ENCODE results near the gene ANO8. TPM values are rescaled to one million over a fixed set of nuclear protein-coding genes. Genes with fewer than 3 reads are reported as not detected.
A peak's percentile ranks its signal among the peaks of the same experiment; 100 is the strongest.

The ANO8 gene
- total RNA-seq, 2 experiments from 2014 or later = 19.5 to 23.1 TPM

GRCh38 chr19:17339088-17339741 lies 4.6 kb upstream of the ANO8 start:
- ATAC-seq (ENCODE audit: low read depth) = no peak
- no peak for DNase-seq
- POLR2A ChIA-PET = interaction anchor here (1.6 kb wide), 1 partner anchor 57 kb away, joined by 3 read pairs; the partner anchor contains the start of gene ANKLE1
- Mint-ChIP-seq H3K4me3 (peak overlapping the region; percentile 91), H3K4me1 (peaks cover 19% of the 10 kb centered on the region), H3K9me3 (no peaks in the 10 kb centered on the region), H3K36me3 (no peaks in the 10 kb centered on the region), H3K27me3 (no peaks in the 10 kb centered on the region), H3K27ac (no peak overlapping the region)

- DNase-seq (no peak), ATAC-seq (ENCODE audit: low read depth) (no peak)
Measured at GRCh38 chr19:17338433-17339078, 3.9 kb upstream of the ANO8 start.

GRCh38 chr19:17337675-17338432 lies 3.2 kb upstream of the ANO8 start:
- POLR2A ChIA-PET = interaction anchor here (0.6 to 1.6 kb wide), 5 partner anchors 10 to 173 kb away, joined by 3 to 6 read pairs (median 4); partner anchors contain the start of genes ANKLE1 and DDA1
- peaks cover 2% of the 10 kb centered on the region for H3K36me3 Mint-ChIP-seq
- H3K4me3 Mint-ChIP-seq = peak overlapping the region; percentile 91
- ATAC-seq (ENCODE audit: low read depth) = no peak
- H3K4me1 Mint-ChIP-seq = peaks cover 24% of the 10 kb centered on the region
- DNase-seq = peak; percentile 67
- no peaks in the 10 kb centered on the region for H3K9me3 Mint-ChIP-seq
- peak overlapping the region; percentile 96 for H3K27ac Mint-ChIP-seq
- H3K27me3 Mint-ChIP-seq = no peaks in the 10 kb centered on the region

More at GRCh38 chr19:17338433-17339078, 3.9 kb upstream of the ANO8 start:
- Mint-ChIP-seq H3K36me3 (peaks cover 2% of the 10 kb centered on the region), H3K9me3 (no peaks in the 10 kb centered on the region), H3K4me1 (peaks cover 22% of the 10 kb centered on the region), H3K27me3 (no peaks in the 10 kb centered on the region), H3K27ac (peak overlapping the region; percentile 96), H3K4me3 (peak overlapping the region; percentile 91)
- POLR2A ChIA-PET = interaction anchor here (1.0 to 1.6 kb wide), 3 partner anchors 10 to 57 kb away, joined by 3 to 5 read pairs (median 3); partner anchors contain the start of genes ANKLE1 and DDA1

GRCh38 chr19:17336872-17337674 lies 2.4 kb upstream of the ANO8 start, which contains the start of gene GTPBP3:
Gene GTPBP3 (plus strand): TSS chr19:17337553. CDS start chr19:17337612, 59 bp downstream.
- no peaks in the 10 kb centered on the region for H3K27me3 Mint-ChIP-seq
- H3K27ac Mint-ChIP-seq = peak within 1 kb of the TSS; percentile 96
- POLR2A ChIA-PET = interaction anchor here (0.6 to 1.6 kb wide), 7 partner anchors 9 to 174 kb away, joined by 3 to 6 read pairs (median 4); partner anchors contain the start of genes ABHD8, ANKLE1, DDA1 and MRPL34
- H3K36me3 Mint-ChIP-seq = peaks cover 7% of the 10 kb centered on the region
- DNase-seq = peak; percentile 95
- no peaks in the 10 kb centered on the region for H3K9me3 Mint-ChIP-seq
- peak within 1 kb of the TSS; percentile 91 for H3K4me3 Mint-ChIP-seq
- peak; percentile 85 for ATAC-seq (ENCODE audit: low read depth)
- H3K4me1 Mint-ChIP-seq = peaks cover 24% of the 10 kb centered on the region

- Mint-ChIP-seq H3K27me3 (peaks cover 4% of the 10 kb centered on the region), H3K4me1 (peaks cover 24% of the 10 kb centered on the region), H3K9me3 (no peaks in the 10 kb centered on the region), H3K4me3 (peak overlapping the region; percentile 91), H3K27ac (no peak overlapping the region), H3K36me3 (peaks cover 7% of the 10 kb centered on the region)
- DNase-seq (no peak), ATAC-seq (ENCODE audit: low read depth) (no peak)
- POLR2A ChIA-PET = interaction anchor here (0.6 to 4.3 kb wide), 6 partner anchors 28 to 70 kb away, joined by 3 to 45 read pairs (median 4); partner anchors contain the start of genes BST2 and DDA1
Measured at GRCh38 chr19:17335575-17335974, 920 bp upstream of the ANO8 start.

- Mint-ChIP-seq H3K4me3 (peak overlapping the region; percentile 80), H3K4me1 (peaks cover 25% of the 10 kb centered on the region), H3K9me3 (no peaks in the 10 kb centered on the region), H3K36me3 (peaks cover 7% of the 10 kb centered on the region), H3K27ac (peak overlapping the region; percentile 84), H3K27me3 (peaks cover 5% of the 10 kb centered on the region)
- POLR2A ChIA-PET = interaction anchor here (0.6 to 4.3 kb wide), 15 partner anchors 10 to 470 kb away, joined by 3 to 45 read pairs (median 4); partner anchors contain the start of genes ANKLE1, BST2, CCDC194 and DDA1
- DNase-seq = peak; percentile 76
- ATAC-seq (ENCODE audit: low read depth) = peak; percentile 21
Measured at GRCh38 chr19:17333611-17334413, 843 bp downstream of the ANO8 start.

- no peak for DNase-seq
- no peak for ATAC-seq (ENCODE audit: low read depth)
- H3K36me3 Mint-ChIP-seq = peaks cover 7% of the 10 kb centered on the region
- peak overlapping the region; percentile 32 for H3K4me3 Mint-ChIP-seq
- POLR2A ChIA-PET = interaction anchor here (0.6 to 4.3 kb wide), 14 partner anchors 9 to 471 kb away, joined by 3 to 45 read pairs (median 4); partner anchors contain the start of genes ANKLE1, BST2, CCDC194 and DDA1
- no peak overlapping the region for H3K27ac Mint-ChIP-seq
- peaks cover 5% of the 10 kb centered on the region for H3K27me3 Mint-ChIP-seq
- H3K4me1 Mint-ChIP-seq = peaks cover 23% of the 10 kb centered on the region
- H3K9me3 Mint-ChIP-seq = no peaks in the 10 kb centered on the region
Measured at GRCh38 chr19:17332677-17333581, 1.7 kb downstream of the ANO8 start.

GRCh38 chr19:17332360-17332676 lies 2.3 kb downstream of the ANO8 start:
- Mint-ChIP-seq H3K36me3 (peaks cover 7% of the 10 kb centered on the region), H3K4me3 (no peak overlapping the region), H3K4me1 (peaks cover 20% of the 10 kb centered on the region), H3K27ac (no peak overlapping the region), H3K27me3 (peaks cover 5% of the 10 kb centered on the region), H3K9me3 (no peaks in the 10 kb centered on the region)
- DNase-seq (no peak), ATAC-seq (ENCODE audit: low read depth) (no peak)
- POLR2A ChIA-PET = interaction anchor here (1.0 to 4.3 kb wide), 5 partner anchors 8 to 191 kb away, joined by 3 to 45 read pairs (median 5); partner anchors contain the start of gene DDA1

GRCh38 chr19:17331045-17331558 lies 3.6 kb downstream of the ANO8 start:
- Mint-ChIP-seq H3K4me3 (no peak overlapping the region), H3K27ac (no peak overlapping the region), H3K4me1 (peaks cover 13% of the 10 kb centered on the region), H3K36me3 (peaks cover 7% of the 10 kb centered on the region), H3K27me3 (peaks cover 5% of the 10 kb centered on the region), H3K9me3 (no peaks in the 10 kb centered on the region)
- DNase-seq (no peak), ATAC-seq (ENCODE audit: low read depth) (no peak)
- POLR2A ChIA-PET = interaction anchor here (0.7 kb wide), 1 partner anchor 22 kb away, joined by 3 read pairs; no protein-coding TSS in a partner anchor

GRCh38 chr19:17330262-17331044 lies 4.2 kb downstream of the ANO8 start:
- no peak overlapping the region for H3K27ac Mint-ChIP-seq
- DNase-seq (no peak), ATAC-seq (ENCODE audit: low read depth) (no peak)
- H3K4me1 Mint-ChIP-seq = peaks cover 13% of the 10 kb centered on the region
- no peak overlapping the region for H3K4me3 Mint-ChIP-seq
- no peaks in the 10 kb centered on the region for H3K9me3 Mint-ChIP-seq
- H3K36me3 Mint-ChIP-seq = peaks cover 7% of the 10 kb centered on the region
- POLR2A ChIA-PET = interaction anchor here (0.7 to 3.9 kb wide), 2 partner anchors 21 kb away, joined by 3 to 26 read pairs; partner anchors contain the start of gene DDA1
- peaks cover 5% of the 10 kb centered on the region for H3K27me3 Mint-ChIP-seq

All from activated naive CD8-positive, alpha-beta T cell treated with anti-CD3 and anti-CD28 coated beads, Interleukin-2, amount 10 ng/mL, durations not matched to agents 7 days and 5 days (primary cell).